LNCaP clone FGC (cell line): ENCODE measurements around the gene CYFIP2.

Source experiments
- DNase-seq: peaks from one replicate; pipeline ENCODE4 v3.0.0-alpha.2; 2011; ENCODE audit warnings: low read depth
- H3K4me3 ChIP-seq: 2 replicates; pipeline ENCODE4 v1.5.1; 2011; ENCODE audit warnings: mild to moderate bottlenecking, low read depth, low read length, control low read depth
- CTCF ChIP-seq: IDR thresholded peaks from 2 replicates; pipeline ENCODE4 v1.5.1; 2012; ENCODE audit warnings: mild to moderate bottlenecking; ENCODE audit not compliant: control insufficient read depth, insufficient read depth; ENCODE audit errors: extremely low read depth

CYFIP2 gene

GRCh38 chr5:157279605-157280239, 13.8 kb downstream of the CYFIP2 start:
- no peak for DNase-seq
- no peak for TF ChIP-seq CTCF
- no peak overlapping the region for H3K4me3 ChIP-seq

- DNase-seq: no peak
- H3K4me3 ChIP-seq: no peak overlapping the region
- no peak for TF ChIP-seq CTCF
These were observed 15.0 kb downstream of the CYFIP2 start for GRCh38 chr5:157280927-157281326.

GRCh38 chr5:157282150-157282549, 16.2 kb downstream of the CYFIP2 start:
- no peak overlapping the region for H3K4me3 ChIP-seq
- DNase-seq: no peak
- TF ChIP-seq CTCF: no peak

DNA sequence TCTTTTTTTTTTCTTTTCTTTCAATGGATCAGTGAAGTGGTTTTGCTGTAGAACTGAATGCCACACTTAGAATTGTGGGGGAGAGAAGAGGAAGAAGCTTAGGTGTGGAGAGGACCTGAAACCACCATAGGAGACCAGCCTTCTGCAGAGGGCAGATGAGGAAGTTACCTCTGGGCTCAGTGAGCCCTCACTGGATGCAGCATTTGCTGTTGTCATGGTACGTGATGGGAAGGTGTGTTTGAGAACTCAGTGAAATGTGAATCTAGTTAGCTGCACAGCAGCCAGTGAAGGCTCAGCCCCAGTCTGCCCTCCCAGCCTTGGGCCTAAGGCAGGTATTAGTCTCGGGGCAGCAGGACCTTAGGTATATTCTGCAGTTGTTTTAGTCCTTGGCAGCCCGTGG, 17.5 kb downstream of the CYFIP2 start:
- DNase-seq: no peak
- TF ChIP-seq CTCF: no peak

DNA sequence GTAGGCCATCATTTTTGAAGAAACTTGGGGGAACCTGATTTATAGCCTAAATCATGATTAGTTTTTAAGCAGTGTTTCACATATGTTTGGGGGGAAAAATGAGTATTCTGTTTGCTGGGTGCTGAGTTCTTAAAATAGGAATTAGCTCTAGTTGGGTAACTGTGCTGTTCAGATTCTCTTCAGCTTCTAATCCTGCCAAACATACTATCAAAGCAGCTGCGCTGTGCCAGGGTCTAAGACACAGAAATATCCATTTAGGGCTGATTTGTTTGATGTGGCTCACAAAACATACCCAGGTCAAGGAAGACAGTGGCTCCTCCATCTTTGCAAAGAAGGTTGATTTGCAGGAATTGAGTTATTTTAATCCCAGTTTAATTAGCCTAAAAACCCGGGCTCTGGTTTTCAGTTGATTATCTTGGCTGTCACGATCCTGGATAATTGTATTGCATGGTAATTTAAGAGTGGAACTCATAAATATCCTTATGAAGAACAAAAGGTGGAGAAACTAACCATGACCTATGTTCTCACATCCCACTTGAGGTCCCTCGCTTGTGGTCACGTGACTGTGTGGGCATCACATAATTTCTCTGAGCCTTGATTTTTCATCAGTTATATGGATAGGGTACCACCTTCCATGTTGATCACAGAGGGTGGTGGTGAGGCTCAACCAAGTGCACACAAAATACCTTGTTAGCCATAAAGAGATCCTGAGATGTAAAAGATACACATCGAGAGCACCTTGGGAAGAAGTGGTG, 18.7 kb downstream of the CYFIP2 start:
- H3K4me3 ChIP-seq: no peak overlapping the region
- DNase-seq: no peak
- TF ChIP-seq CTCF: no peak

More for the DNA sequence above, 17.5 kb downstream of the CYFIP2 start:
- H3K4me3 ChIP-seq: no peak overlapping the region

- no peak overlapping the region for H3K4me3 ChIP-seq
- TF ChIP-seq CTCF: no peak
- no peak for DNase-seq
These were observed 19.6 kb downstream of the CYFIP2 start for GRCh38 chr5:157285310-157286035.
